SH-SY5Y (cell line): ENCODE results near the gene SYNGR1.

Experiments used
- GATA2 ChIP-seq: IDR thresholded peaks from 2 replicates; pipeline ENCODE4 v1.6.1; 2011; ENCODE audit warnings: mild to moderate bottlenecking, low read depth, low read length
- GATA3 ChIP-seq: IDR thresholded peaks from 2 replicates; pipeline ENCODE4 v1.6.1; 2011; ENCODE audit warnings: low read depth, mild to moderate bottlenecking, low read length, moderate library complexity

The SYNGR1 gene

DNA sequence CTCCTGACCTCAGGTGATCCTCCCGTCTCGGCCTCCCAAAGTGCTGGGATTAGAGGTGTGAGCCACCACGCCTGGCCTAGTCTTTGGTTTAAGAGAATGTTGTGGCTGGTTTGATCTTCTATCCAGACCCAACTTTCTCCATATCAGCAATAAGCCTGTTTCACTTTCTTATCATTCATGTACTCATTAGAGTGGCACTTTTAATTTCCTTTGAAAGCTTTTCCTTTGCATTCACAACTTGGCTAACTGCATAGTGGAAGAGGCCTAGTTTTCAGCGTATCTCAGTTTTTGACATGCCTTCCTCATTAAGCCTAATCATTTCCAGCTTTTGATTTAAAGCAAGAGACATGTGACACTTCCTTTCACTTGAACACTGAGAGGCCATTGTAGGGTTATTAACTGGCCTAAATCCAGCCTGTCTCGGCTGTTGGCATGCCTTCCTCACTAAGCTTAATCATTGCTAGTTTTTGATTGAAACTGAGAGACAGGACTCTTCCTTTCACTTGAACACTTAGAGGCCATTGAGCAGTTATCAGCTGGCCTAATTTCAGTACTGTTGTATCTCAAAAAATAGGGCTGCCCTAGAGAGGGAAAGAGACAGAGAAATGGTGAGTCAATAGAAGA lies 17.2 kb upstream of the SYNGR1 start:
- no peak for TF ChIP-seq GATA3
- TF ChIP-seq GATA2, result no peak

DNA sequence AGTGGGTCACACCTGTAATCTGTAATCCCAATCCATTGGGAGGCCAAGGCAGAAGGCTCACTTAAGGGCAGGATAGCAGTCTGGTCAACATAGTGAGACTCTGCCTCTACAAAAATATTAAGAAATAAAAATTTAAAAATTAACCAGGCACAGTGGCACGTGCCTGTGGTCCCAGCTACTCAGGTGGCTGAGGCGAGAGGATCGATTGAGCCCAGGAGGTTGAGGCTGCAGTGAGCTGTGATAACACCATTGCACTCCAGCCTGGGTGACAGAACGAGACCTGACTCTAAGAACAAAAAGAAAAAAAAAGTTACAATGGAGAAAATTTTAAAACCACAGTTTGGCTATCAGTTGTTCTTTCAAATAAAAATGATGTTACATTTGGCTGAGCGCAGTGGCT lies 13.4 kb upstream of the SYNGR1 start:
- TF ChIP-seq GATA3 (no peak), GATA2 (no peak)

DNA sequence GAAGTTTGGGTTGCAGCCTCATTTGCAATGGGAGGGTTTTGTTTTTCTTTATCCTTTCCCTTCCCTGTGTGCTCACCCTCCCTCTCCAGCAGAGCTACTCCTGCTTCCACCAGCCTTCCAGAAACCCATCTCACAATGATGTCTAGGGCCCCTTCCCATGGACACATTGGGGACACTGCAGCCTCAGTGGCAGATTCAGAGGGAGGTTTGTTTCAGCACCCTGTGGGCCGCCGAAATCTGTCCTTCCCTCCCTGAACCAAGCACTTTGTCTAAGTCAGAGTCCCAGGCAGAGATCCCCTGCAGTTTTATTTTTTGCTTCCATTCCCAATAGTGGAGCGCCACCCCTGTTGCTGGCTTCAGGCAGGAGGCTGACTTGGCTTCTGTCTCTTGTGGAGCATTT lies 8.6 kb upstream of the SYNGR1 start:
- TF ChIP-seq GATA3 (no peak), GATA2 (no peak)

DNA sequence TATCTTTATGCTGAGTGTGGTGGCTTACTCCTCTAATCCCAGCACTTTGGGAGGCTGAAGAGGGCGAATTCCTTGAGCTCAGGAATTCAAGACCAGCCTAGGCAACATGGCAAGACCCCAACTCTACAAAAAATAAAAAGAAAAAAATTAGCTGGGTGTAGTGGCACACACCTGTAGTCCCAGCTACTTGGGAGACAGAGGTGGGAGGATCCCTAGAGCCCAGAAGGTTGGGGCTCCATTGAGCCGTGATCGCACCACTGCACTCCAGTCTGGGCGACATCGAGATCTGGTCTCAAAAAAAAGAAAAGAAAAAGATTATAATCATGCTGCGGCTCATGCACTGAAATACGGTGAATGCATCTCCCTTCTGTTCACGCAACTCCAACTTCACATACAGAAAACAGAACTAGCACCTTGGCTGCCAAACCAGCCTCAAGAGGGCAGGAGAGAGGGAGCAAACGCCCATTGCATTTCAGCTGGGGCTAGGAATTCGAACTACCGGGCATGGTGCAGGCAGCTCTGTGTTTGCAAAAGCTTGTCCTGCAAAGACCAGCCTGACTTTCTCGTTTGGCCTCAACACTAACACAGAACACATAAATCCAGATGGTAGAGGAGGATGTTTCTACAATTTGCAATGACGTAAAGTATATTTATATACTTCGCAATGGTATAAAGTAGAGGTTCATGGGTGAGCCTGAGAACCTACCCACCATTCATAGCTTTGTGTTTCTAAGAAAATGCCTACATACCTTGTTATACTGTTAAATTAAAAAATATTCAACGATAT lies 6.3 kb upstream of the SYNGR1 start:
- TF ChIP-seq GATA3 (no peak), GATA2 (no peak)

DNA sequence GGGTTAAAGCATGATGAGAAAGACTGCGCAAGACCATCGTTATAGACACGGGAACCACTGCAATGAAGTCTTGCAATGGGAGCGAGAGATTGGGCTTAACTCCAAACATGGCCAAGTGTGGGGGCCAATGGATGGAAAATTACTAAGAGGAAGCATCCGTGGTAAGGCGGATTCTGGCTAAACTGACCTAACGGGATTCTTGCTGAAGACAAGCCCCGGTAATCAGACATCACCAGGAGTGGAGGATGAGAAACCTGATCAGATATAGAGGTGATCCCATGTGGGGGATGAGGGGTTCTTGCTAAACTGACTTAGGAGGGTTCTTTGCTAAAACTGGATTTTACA lies 5.8 kb upstream of the SYNGR1 start:
- TF ChIP-seq GATA2, result no peak
- no peak for TF ChIP-seq GATA3

DNA sequence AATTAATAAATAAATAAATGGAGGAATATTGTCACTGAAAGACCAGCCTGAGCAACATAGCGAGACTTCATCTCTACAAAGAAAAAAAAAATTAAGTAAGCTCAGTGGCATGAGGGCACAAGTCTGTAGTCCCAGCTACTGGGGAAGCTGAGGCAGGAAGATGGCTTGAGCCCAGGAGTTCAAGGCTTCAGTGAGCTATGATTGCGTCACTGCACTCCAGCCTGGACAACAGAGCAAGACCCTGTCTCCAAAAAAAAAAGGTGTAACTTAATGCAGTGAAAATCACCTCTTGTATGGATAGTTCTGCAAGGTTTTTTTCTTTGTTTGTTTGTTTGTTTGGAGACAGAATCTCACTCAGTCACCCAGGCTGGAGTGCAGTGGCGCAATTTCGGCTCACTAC lies 4.6 kb upstream of the SYNGR1 start:
- TF ChIP-seq GATA2 (no peak), GATA3 (no peak)

DNA sequence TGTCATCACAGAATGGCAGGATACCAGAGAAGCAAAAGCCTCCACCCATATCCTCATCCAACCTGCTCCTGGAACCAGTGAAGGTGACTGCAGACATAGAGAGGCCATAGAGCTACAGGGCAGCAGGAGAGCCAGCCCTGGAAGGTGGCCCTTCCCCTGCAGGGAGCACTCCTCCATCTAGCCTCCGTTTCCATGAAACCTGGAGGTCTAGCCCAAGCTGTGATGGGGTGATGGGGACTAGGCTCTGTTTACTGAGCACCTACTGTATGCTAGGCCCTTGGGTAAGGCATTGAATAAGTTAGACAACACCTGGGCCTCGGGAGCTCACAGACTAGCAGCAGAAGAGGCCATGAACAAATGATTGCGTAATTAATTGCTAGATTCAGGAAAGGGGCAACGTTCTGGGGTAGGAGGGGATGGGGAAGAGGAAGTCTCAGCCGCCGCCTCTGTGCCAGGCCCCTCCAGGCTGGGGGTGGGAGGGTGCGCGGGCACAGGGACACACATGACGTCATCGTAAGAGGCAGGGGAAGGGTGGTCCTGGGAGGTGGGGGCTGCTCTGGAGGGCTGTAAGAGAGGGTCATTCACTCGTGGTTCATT lies 784 bp upstream of the SYNGR1 start:
- no peak for TF ChIP-seq GATA3
- TF ChIP-seq GATA2, result no peak

DNA sequence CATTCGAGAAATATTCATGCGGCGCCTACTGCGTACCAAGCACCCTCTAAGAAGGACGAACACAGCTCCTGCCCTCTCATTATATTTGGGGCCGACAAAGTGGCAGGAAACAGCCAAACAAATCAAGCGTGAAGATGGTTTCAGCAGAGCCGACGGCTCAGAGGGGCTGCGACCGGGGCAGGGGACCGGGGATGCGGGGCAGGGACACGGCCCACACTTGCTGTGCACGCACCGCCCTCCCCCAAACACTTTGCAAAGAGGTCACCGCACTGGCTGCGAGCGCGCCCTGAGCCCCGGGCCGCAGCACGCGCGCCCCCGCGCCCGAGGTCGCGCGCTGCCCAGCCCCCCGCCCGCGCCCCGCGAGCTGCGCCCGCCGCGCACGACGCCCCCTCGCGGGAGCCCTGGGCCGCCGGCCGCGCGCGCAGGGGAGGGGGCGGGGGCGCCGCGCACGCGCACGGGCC lies 255 bp upstream of the SYNGR1 start:
- TF ChIP-seq GATA3 (no peak), GATA2 (no peak)

DNA sequence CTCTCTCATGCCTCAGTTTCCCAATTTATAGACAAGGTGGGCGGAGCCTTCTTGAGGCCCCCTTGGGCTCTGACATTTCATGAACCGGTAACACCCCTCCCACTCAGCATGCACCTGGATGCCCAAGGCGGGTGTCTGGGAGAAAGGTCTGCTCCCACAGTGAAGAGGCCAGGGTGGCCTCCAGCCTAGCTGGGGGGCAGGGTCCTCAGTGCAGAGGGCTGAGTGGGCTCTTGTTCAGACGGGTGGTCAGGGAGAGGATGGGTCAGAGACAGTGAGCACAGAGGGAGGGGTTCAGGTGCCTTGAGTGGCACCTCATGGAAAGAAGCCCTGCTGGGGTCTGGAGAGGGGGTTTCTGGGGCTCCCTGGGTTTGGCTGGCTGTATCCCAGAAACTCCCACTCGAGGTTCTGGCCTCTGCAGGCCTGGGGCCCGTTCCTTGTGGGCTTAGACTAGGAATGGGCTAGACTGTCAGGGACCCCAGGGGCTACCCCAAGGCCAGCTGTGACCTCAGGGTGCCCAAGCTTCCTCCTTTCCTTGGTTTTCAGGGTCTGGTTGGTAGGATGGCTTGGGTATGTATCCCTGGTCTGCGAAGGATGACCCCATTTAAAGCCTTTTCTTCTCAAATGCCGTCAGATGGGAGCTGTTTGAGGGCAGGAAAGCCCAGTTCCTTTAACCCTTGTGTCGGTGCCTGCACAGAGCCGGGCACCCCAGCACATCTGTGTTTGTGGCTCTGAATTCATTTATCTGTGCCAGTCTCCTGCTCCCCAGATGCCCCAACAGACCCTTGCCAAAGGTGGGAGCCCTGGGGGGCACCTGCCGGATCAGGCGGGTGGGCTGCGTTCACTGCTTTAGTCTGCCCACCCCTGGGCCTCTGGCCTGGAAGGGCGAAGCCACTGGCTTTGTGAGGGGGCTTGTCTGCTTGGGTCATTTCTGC lies 1.2 kb downstream of the SYNGR1 start:
- TF ChIP-seq GATA3 (no peak), GATA2 (no peak)

DNA sequence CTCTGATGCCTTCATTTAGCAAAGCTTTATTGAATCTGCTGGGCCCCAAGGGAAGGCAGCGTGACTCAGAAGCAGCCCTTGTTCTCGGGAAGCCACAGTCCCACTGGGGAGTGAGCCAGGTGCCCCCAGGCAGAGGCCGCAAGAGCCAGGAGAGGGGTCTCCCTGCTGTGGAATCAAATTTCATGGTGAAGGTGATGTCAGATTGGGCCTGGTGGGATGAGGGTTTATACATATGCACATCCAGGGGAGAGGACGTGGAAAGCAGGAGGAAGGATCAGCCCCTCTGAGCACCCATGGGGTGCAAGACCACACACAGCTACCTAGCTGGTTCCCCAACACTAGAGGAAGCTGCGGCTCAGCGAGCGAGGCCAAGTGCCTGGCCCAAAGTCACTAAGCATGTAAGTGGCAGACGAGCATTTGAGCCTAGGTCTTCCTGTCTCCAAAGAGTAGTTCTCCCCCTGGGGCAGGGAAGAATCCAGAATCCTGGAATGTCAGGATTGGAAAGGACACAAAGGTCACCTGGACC lies 2.0 kb downstream of the SYNGR1 start:
- TF ChIP-seq GATA2, result no peak
- TF ChIP-seq GATA3, result no peak

DNA sequence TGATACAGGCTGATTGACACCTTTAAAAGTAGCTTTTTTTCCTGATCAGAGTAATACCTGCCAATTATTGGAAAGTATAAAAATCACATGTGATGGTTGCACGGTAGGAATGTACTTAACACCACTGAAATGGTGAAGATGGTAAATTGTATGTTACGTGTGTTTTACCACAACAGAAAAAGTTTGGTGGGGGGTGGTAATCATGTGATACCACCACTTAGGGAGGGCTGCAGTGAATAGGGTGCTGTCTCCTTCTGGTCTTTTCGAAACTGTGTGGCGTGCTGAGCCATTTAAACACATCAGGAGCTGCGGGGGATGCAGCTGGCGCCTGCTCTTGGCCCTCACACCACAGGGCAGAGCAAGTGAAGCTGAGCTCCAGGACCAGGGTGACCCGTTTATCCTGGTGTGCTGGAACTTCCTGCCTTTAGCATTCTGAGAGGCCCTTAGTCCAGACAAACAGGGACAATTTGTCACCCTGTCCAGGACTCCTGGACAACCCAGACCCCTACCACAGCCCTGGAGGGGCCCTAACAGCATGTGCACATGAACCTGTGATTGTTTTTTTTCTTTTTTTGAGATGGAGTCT lies 2.6 kb downstream of the SYNGR1 start:
- TF ChIP-seq GATA2 (no peak), GATA3 (no peak)

DNA sequence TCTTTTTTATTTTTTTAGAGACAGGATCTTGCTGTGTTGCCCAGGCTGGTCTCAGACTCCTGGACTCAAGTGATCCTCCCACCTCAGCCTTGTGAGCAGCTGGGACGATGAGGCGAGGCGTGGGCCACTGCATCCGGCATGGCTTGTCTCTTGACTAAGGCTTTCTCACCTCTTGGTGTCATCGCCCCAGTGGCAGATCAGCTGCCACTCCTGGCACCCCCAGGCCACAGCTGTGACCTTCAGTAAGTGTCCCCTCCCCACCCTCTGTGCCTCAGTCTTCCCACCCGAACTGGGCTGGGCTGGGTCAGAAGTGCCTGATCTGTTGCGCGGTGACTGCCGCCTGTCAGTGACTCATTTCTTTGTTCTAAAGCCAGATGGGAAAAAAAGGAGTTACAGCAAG lies 3.6 kb downstream of the SYNGR1 start:
- TF ChIP-seq GATA2 (no peak), GATA3 (no peak)

DNA sequence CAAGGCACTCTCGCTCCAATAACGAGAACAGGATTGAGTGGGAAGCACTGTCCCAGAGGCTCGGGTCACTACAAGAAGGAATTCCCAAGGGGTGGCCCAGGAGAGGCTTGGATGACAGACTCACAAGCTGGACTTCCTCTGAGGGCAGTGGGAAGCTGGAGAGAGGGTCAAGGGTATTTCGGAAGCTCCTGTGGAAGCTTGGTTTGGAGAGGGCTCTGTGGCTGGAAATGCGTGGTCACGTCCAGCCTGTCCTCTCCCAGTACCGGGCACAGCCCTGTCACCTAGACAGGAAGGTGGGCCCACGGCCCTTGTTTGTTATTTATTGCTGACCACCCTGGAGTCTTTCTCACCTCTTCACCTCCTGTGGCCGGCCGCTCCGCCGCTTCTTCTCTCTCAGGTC lies 5.3 kb downstream of the SYNGR1 start:
- TF ChIP-seq GATA3 (no peak), GATA2 (no peak)
